Fibroblast of skin of right biceps (primary cell): ENCODE measurements around the gene ARHGAP44.

Experiments used
- DNase-seq: peaks from one replicate; pipeline ENCODE4 v3.0.0-alpha.2; 2013

Gene ARHGAP44

GRCh38 chr17:12907477-12907876 lies 118.2 kb downstream of the ARHGAP44 start:
- no peak for DNase-seq

- no peak for DNase-seq
Measured at GRCh38 chr17:12909046-12909445, 119.7 kb downstream of the ARHGAP44 start.

- DNase-seq = no peak
Measured at GRCh38 chr17:12909511-12909910, 120.2 kb downstream of the ARHGAP44 start.

GRCh38 chr17:12911239-12911638 lies 121.9 kb downstream of the ARHGAP44 start:
- DNase-seq = peak; percentile 23

- no peak for DNase-seq
Measured at GRCh38 chr17:12917399-12917798, 128.1 kb downstream of the ARHGAP44 start.

GRCh38 chr17:12918142-12918541 lies 128.8 kb downstream of the ARHGAP44 start:
- no peak for DNase-seq

- no peak for DNase-seq
Measured at GRCh38 chr17:12922120-12922519, 132.8 kb downstream of the ARHGAP44 start.

GRCh38 chr17:12924614-12925013 lies 135.3 kb downstream of the ARHGAP44 start:
- DNase-seq = no peak

GRCh38 chr17:12927001-12927400 lies 137.7 kb downstream of the ARHGAP44 start:
- DNase-seq = no peak

GRCh38 chr17:12927541-12928425 lies 138.5 kb downstream of the ARHGAP44 start:
- peak; percentile 45 for DNase-seq

- peak; percentile 6 for DNase-seq
Measured at GRCh38 chr17:12928736-12929135, 139.4 kb downstream of the ARHGAP44 start.

GRCh38 chr17:12936501-12936900 lies 147.2 kb downstream of the ARHGAP44 start:
- DNase-seq = no peak

- DNase-seq = no peak
Measured at GRCh38 chr17:12940699-12941098, 151.4 kb downstream of the ARHGAP44 start.

- DNase-seq = no peak
Measured at GRCh38 chr17:12947047-12947446, 157.7 kb downstream of the ARHGAP44 start.

GRCh38 chr17:12952012-12952411 lies 162.7 kb downstream of the ARHGAP44 start:
- DNase-seq = no peak

GRCh38 chr17:12953156-12953555 lies 163.9 kb downstream of the ARHGAP44 start:
- no peak for DNase-seq

- DNase-seq = no peak
Measured at GRCh38 chr17:12955521-12955920, 166.2 kb downstream of the ARHGAP44 start.

- peak; percentile 82 for DNase-seq
Measured at GRCh38 chr17:12958786-12959185, 169.5 kb downstream of the ARHGAP44 start.

GRCh38 chr17:12959441-12959840 lies 170.1 kb downstream of the ARHGAP44 start:
- peak; percentile 68 for DNase-seq

- DNase-seq = no peak
Measured at GRCh38 chr17:12961655-12962054, 172.4 kb downstream of the ARHGAP44 start.

- no peak for DNase-seq
Measured at GRCh38 chr17:12963505-12963904, 174.2 kb downstream of the ARHGAP44 start.

- DNase-seq = no peak
Measured at GRCh38 chr17:12964162-12964561, 174.9 kb downstream of the ARHGAP44 start.

GRCh38 chr17:12964840-12965239 lies 175.5 kb downstream of the ARHGAP44 start:
- no peak for DNase-seq

GRCh38 chr17:12965988-12966387 lies 176.7 kb downstream of the ARHGAP44 start:
- no peak for DNase-seq

- DNase-seq = no peak
Measured at GRCh38 chr17:12966413-12966812, 177.1 kb downstream of the ARHGAP44 start.
